D721Med (cell line): ENCODE results near the gene SLC26A9.

ENCODE experiments used
- DNase-seq: peaks from one replicate; pipeline ENCODE4 v3.0.0; 2011; ENCODE audit warnings: low spot score; ENCODE audit not compliant: insufficient read length
- FAIRE-seq: peaks from 2 replicates; lab custom pipeline; 2011; peaks lifted over from hg19 to GRCh38; lab: Jason Lieb, UNC
- TF ChIP-seq, protein P1 (sequence below): IDR thresholded peaks from 2 replicates; pipeline ENCODE4 v1.5.1; 2012; ENCODE audit warnings: mild to moderate bottlenecking, control low read depth; ENCODE audit not compliant: insufficient read depth; ENCODE audit errors: missing control alignments

SLC26A9 gene

GRCh38 chr1:205986292-205986691 is 43.0 kb upstream of the SLC26A9 start:
- no peak for DNase-seq
- FAIRE-seq, result no peak
- TF ChIP-seq, protein P1, sequence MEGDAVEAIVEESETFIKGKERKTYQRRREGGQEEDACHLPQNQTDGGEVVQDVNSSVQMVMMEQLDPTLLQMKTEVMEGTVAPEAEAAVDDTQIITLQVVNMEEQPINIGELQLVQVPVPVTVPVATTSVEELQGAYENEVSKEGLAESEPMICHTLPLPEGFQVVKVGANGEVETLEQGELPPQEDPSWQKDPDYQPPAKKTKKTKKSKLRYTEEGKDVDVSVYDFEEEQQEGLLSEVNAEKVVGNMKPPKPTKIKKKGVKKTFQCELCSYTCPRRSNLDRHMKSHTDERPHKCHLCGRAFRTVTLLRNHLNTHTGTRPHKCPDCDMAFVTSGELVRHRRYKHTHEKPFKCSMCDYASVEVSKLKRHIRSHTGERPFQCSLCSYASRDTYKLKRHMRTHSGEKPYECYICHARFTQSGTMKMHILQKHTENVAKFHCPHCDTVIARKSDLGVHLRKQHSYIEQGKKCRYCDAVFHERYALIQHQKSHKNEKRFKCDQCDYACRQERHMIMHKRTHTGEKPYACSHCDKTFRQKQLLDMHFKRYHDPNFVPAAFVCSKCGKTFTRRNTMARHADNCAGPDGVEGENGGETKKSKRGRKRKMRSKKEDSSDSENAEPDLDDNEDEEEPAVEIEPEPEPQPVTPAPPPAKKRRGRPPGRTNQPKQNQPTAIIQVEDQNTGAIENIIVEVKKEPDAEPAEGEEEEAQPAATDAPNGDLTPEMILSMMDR, result no peak

DNA sequence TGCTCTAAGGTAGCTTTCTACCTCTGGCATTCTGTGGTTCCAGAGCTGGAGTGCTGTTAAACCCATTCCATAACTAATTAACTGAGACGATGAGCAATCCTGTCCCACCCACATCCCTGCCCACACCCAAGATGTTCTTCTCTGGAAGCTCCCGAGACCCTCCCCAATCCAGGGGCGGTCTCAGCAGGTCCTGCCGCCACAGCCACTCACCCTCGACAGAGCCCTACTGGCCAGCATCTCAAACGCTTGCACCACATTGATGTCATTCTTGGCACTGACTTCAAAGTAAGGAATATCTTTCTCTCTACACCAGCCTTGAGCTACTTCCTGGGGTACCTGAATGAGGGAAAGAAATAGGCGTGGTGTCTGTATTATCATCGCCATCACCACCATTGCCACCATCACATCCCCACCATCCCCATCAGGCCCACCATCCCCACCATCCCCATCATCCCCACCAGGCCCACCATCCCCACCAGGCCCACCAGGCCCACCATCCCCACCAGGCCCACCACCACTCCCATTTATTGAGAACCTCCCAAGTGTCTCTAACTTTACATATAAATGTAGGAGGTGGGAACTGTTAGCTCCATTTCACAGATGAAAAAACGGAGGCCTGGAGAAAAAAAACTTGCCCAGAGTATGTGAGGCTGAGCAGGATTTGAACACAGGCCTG is 42.2 kb upstream of the SLC26A9 start:
- TF ChIP-seq, protein P1, result no peak
- no peak for FAIRE-seq
- DNase-seq, result no peak

GRCh38 chr1:205983925-205984725 is 40.9 kb upstream of the SLC26A9 start:
- TF ChIP-seq, protein P1, result peak; percentile 66
- FAIRE-seq (no peak), DNase-seq (no peak)

DNA sequence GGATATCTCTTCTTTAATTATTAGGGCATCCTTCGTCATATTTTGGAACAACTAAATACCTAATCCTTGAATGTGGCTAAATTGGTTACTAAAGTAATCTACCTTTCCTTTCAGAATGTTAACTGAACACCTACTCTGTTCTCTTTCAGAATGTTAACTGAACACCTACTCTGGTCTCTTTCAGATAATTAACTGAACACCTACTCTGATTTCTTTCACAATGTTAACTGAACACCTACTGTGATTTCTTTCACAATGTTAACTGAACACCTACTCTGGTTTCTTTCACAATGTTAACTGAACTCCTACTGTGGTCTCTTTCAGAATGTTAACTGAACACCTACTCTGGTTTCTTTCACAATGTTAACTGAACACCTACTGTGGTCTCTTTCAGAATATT is 38.0 kb upstream of the SLC26A9 start:
- TF ChIP-seq, protein P1, result no peak
- FAIRE-seq (no peak), DNase-seq (no peak)

DNA sequence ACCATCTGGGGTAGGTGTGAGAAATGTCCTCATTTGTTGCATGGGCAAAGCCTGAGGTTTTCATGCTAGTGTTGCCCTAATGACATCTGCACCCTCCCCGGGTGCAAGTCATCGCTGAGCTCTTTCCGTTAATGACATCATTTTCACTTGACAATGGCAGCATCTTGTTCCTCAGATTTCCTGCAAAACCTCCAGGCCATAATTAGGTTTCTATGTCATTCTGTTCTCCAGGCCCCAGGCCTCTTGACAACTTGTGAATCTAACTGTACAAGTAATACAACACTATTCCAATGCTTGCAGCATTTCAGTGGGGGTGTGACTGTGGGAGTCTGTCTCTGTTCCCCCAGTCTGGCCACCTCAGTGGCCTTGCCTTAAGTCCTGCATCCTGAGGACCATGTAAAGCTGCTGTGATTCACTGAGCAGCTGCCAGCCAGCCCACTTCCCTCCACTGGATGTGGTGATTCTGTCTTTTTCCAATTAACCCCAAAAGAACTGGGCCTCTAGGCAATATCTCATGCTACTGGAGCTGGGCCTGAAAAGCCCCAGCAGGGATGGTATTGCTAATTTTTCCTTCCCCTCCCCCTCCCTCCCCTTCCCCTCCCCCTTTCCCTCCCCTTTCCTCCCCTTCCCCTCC is 37.1 kb upstream of the SLC26A9 start:
- FAIRE-seq, result no peak
- no peak for DNase-seq
- TF ChIP-seq, protein P1, result no peak

DNA sequence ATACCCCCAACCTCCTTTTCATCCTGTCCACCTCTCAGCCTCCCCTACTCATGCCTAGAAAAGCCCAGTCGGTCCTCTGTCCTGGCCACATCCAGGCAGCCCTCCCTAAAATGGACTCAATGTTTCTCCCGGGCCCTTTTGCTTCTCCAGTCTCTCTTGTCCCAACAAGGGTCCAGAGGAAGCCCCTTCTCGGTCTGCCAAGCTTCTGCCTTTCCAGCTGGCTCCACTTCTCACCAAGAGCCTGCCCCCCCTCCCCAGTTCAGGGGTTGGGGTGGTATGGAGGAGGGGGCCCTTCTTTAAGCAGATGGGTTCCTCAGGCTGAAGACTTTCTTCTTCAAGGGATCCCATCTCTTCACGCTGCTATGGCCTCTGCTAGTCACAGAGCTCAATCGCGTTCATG is 36.0 kb upstream of the SLC26A9 start:
- no peak for FAIRE-seq
- no peak for DNase-seq
- TF ChIP-seq, protein P1, result no peak
